DMS153 (cell line): ENCODE results near the gene FADS3.

Experiments used
- DNase-seq: peaks from one replicate; lab custom pipeline; 2025; lab: John Stamatoyannopoulos, UW

FADS3 gene

GRCh38 chr11:61879152-61879551, 12.2 kb downstream of the FADS3 start:
- no peak for DNase-seq

- no peak for DNase-seq
Measured at GRCh38 chr11:61875698-61876097, 15.6 kb downstream of the FADS3 start.

- DNase-seq = no peak
Measured at GRCh38 chr11:61874853-61875252, 16.5 kb downstream of the FADS3 start.

- DNase-seq = no peak
Measured at GRCh38 chr11:61874377-61874809, 17.0 kb downstream of the FADS3 start.

- DNase-seq = no peak
Measured at GRCh38 chr11:61873588-61874376, 17.6 kb downstream of the FADS3 start.

DNA sequence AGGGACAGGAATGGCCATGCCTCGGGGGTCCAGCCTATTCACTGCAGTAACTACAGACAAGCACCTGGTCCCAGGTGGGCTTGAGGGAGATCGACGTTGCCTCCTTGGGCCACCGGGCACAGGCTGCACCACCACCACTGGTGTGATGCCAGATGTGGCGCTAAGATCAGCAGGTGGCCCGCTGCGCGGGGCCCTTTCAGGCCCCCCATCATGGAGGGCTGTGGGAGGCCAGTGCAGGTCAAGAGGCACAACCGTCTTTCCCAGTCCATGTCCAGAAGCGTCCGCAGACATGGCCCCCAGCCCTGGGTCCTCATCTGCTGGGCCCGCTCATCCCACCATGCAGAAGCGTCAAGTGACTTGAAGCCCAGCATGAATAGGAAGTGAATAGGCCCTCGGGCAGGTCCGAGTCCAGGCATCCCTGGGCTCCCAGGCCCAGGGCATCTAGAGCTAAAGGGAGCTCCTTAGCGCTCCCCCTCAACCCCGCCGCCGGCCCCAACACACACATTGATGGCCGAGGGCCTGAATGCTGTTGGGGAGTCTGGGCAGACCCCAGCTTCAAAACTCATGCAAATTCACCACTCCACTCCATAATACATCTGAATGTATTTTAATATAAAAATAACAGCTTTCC, 18.3 kb downstream of the FADS3 start:
- DNase-seq = no peak

GRCh38 chr11:61871158-61871597, 20.2 kb downstream of the FADS3 start:
- DNase-seq = peak; percentile 50

DNA sequence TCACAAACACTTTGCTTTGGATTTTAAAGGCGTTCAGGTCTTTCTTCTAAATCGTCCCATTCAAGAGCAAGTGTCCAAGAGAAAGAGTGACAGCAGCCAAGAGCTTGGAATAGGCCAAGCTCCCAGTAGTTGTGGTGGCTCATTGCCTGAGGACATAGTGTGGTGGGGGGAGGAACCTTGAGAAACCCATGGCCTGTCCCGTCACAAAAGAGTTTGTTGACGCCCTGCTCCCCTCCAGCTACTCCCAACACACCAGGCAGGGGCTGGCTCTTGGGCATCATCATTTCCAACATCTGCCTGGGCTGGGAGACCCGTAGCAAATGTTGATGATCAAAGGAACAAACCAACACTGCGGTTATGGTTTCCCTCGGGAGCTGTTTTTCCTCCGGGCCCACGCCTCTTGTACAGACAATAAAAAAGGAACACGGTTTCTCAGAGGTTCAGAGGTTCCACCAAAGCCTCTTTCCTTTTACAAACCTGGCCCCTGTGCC, 20.8 kb downstream of the FADS3 start:
- DNase-seq = no peak

GRCh38 chr11:61869708-61870451, 21.5 kb downstream of the FADS3 start:
- no peak for DNase-seq

DNA sequence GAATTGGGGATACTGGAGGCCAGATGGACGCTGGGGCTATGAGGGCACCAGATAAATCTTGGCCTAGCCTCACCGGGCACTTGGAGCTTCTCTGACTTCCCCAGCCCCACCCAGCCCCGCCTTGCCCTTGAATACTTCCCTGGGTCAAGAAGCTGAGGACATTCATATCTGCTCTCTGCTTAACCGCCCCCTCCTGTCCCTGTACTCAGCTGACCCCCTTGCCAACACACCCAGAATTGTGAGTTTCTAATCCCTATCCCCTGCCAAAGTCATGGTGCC, 22.0 kb downstream of the FADS3 start:
- no peak for DNase-seq

- DNase-seq = no peak
Measured at GRCh38 chr11:61868571-61869428, 22.5 kb downstream of the FADS3 start.

DNA sequence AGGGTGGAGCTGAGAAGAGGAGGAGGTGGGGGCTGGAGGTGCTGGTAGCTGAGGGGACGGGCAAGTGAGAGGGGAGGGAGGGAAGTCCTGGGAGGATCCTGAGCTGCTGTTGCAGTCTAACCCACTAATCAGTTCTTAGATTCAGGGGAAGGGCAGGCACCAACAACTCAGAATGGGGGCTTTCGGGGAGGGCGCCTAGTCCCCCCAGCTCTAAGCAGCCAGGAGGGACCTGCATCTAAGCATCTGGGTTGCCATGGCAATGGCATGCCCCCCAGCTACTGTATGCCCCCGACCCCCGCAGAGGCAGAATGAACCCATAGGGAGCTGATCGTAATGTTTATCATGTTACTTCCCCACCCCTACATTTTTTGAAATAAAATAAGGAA, 24.4 kb downstream of the FADS3 start:
- no peak for DNase-seq

GRCh38 chr11:61866231-61866957, 25.0 kb downstream of the FADS3 start:
- DNase-seq = no peak

DNA sequence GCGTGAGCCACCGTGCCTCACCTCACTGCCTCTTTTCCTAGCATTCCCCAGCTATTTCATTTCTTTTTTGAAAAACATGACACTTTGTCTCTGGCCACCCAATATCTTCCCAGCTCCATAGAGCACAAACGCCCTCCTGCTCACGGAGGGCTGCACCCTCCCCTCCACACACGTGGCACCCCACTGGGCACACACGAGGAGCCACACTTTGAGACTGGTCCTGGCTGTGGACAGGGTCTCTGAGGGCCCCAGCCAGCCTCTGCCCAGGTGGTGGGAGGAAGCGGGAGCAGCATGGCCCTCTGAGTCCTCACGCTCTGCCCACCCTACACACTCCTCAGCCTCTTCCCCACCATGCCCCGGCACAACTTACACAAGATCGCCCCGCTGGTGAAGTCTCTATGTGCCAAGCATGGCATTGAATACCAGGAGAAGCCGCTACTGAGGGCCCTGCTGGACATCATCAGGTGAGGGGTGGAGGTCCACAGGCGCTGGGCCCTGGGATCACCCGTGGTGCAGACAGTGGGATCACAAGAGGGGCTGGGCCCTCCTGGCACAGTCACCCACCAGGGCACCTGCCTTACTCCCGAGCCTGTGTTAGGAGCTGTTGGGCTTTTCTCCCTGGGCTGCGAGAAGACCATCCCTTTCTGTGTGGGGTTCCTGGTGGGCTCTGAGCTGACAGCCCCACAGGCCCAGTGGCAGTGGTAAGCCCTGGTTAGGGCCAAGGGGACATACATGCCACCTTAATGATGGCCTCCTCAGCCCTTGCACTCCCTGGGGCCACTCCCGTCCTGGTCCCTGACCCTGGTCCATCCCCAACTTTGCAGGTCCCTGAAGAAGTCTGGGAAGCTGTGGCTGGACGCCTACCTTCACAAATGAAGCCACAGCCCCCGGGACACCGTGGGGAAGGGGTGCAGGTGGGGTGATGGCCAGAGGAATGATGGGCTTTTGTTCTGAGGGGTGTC, 26.2 kb downstream of the FADS3 start:
- DNase-seq = no peak

DNA sequence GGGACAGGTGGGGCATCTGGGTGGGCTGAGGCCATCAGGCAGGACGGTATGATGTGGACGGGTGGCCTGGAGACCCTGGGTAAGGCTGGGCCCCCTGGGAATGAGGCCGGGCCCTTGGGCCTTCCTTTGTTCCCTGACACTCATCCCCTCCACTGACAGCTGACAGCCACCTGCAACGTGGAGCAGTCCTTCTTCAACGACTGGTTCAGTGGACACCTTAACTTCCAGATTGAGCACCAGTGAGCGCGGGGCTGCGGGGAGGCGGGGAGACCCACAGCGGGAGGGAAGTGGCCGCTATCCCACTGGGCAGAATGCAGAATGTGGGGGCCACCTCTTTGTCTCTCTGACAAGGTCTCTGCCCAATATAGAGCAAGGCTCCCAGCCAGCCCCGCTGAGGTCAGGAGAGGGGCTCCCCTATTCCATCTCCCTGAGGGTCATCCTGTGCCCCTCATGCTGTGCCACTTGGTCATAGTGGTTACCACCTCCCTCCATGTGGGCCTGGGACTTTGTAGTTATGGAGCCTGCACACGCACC, 27.7 kb downstream of the FADS3 start:
- no peak for DNase-seq

- no peak for DNase-seq
Measured at GRCh38 chr11:61862714-61863547, 28.4 kb downstream of the FADS3 start.

DNA sequence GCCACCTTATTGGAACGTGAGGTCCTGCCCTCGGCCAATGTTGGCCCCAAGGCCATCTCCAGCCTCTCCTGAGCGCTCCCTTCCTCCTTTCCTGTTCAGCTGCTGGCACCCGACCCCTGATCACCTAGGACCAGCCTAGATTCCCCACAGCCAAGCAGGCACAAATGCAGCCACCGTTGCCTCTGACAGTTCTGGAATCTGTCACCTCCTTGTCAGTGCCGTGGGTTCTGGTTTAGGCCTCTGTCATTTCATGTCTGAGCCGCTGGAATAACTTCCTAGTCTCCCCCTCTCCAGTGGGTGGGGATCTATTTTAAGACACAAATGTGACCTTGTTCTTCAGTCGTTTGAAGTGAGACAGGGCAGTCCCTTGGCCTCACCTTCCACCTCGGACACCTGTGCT, 29.7 kb downstream of the FADS3 start:
- DNase-seq = no peak

DNA sequence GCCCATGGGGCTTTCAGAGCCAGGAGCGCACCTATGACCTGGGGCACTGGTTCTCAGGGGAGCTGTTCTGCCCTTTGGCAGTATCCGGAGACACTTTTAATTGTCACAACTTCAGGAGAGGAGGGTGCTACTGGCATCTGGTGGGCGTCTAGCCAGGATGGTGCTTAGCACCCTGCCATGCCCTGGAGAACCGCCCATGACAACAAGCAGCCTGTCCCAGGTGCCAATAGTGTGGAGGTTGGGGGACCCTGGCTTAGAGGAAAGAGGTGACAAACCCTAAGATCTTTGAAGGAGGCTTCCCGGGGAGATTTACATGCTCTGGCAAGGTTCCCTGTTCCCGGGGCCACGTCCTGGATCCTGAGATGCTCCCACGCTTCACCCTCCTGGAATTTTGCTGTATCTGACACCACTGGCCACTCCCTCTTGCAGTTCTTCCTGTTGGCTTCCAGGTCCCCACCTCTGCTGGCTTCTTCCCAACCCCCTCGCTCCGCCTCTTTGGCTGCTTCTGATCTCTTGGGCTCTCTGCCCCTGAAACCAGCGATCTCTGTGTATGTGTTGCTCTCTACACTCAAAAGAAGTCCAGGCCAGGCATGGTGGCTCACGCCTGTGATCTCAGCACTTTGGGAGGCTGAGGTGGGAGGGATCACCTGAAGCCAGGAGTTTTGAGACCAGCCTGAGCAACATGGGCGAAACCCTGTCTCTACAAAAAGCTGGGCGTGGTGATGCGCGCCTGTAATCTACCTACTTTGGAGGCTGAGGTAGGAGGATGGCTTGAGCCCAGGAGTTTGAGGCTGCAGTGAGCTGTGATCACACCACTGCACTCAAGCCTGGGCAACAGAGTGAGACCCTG, 31.1 kb downstream of the FADS3 start:
- no peak for DNase-seq
